Measurements from ENCODE around the gene VPS37C.

VPS37C gene

DNA sequence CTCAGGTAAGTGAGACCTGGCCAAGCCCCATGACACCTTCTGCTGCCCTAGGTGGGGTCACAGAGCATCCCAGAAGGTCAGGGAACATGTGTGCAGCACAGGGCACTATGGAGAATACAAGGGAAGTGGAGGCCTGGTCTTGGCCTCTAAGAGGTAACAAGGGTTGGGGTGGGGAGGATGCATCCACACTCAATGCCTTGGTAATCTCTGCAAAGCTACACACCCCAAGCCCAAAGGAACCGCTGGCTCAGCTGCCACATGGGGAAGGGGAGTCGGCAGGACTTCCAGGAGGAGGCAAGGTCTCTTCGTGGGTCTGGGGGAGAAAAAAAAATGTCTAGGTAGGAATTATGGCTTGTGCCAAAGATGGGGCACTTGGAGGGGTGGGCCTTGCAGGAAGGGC, 41.7 kb downstream of the VPS37C start:
- TF ChIP-seq, protein P1, sequence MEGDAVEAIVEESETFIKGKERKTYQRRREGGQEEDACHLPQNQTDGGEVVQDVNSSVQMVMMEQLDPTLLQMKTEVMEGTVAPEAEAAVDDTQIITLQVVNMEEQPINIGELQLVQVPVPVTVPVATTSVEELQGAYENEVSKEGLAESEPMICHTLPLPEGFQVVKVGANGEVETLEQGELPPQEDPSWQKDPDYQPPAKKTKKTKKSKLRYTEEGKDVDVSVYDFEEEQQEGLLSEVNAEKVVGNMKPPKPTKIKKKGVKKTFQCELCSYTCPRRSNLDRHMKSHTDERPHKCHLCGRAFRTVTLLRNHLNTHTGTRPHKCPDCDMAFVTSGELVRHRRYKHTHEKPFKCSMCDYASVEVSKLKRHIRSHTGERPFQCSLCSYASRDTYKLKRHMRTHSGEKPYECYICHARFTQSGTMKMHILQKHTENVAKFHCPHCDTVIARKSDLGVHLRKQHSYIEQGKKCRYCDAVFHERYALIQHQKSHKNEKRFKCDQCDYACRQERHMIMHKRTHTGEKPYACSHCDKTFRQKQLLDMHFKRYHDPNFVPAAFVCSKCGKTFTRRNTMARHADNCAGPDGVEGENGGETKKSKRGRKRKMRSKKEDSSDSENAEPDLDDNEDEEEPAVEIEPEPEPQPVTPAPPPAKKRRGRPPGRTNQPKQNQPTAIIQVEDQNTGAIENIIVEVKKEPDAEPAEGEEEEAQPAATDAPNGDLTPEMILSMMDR (IDR thresholded peaks at IDR 0.05; ENCODE audit: borderline replicate concordance, insufficient read depth, low read depth, low read length) = no peak
- H3K4me3 ChIP-seq (ENCODE audit: low read depth, low read length) = no peak overlapping the region

DNA sequence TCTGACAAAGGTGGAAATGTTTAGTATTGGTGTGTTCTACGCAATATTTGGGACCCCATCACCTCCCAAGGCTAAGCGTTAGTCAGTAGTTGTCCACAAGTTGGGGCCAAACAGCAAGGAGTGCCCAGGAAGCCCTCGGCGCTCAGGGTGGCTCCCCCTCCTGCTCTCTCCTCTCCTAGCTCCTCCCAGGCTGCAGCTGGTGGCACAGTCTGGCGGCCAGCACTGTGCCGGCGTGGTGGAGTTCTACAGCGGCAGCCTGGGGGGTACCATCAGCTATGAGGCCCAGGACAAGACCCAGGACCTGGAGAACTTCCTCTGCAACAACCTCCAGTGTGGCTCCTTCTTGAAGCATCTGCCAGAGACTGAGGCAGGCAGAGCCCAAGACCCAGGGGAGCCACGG, 42.2 kb downstream of the VPS37C start:
- TF ChIP-seq, protein P1 (IDR thresholded peaks at IDR 0.05; ENCODE audit: borderline replicate concordance, insufficient read depth, low read depth, low read length) = no peak

DNA sequence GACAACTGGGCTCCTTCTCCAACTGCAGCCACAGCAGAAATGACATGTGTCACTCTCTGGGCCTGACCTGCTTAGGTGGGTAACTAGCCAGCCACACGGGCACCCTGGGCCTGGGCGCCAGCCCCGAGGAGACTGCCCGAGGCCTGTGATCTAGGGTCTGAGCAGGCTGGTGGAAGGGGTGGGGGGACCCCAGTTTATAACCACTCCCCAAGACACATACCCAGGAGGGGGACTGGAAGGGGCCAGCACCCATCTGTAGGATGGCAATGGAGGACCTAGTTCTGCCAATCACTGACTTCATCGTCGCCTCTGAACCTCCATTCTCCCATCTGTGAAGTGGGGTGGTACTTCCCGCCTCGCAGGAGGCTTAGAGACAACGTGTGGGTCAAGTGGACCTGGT, 42.8 kb downstream of the VPS37C start:
- H3K4me3 ChIP-seq (ENCODE audit: low read depth, low read length) = no peak overlapping the region
- TF ChIP-seq, protein P1 (IDR thresholded peaks at IDR 0.05; ENCODE audit: borderline replicate concordance, insufficient read depth, low read depth, low read length) = no peak

More for the DNA sequence above, 42.2 kb downstream of the VPS37C start:
- no peak overlapping the region for H3K4me3 ChIP-seq (ENCODE audit: low read depth, low read length)

DNA sequence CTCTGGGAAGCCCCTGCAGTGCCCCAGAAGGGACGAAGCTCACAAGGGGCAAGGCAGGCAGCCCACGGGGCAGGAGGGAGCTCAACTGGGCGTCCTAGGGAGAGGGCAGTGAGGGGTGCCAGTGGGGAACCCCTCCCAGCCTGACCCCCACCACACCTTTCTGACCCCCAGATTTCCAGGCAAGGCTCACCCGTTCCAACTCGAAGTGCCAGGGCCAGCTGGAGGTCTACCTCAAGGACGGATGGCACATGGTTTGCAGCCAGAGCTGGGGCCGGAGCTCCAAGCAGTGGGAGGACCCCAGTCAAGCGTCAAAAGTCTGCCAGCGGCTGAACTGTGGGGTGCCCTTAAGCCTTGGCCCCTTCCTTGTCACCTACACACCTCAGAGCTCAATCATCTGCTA, 43.2 kb downstream of the VPS37C start:
- TF ChIP-seq, protein P1 (IDR thresholded peaks at IDR 0.05; ENCODE audit: borderline replicate concordance, insufficient read depth, low read depth, low read length) = no peak
- no peak overlapping the region for H3K4me3 ChIP-seq (ENCODE audit: low read depth, low read length)

DNA sequence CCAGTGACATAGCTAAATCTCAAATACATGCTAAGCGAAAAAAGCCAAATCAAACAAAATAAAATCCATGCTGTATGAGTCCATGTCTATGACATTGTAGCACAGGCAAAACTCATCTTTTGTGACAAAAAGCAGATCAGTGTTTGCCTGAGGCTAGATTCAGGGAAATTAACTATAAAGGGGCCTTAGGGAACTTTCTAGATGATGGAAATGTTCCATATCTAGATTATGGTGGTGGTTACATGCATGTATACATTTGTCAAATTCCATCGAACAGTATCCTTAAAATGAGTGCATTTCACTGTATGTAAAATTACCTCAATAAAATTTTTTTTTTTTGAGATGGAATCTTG, 44.1 kb downstream of the VPS37C start:
- TF ChIP-seq, protein P1 (IDR thresholded peaks at IDR 0.05; ENCODE audit: borderline replicate concordance, insufficient read depth, low read depth, low read length) = no peak
- no peak overlapping the region for H3K4me3 ChIP-seq (ENCODE audit: low read depth, low read length)

DNA sequence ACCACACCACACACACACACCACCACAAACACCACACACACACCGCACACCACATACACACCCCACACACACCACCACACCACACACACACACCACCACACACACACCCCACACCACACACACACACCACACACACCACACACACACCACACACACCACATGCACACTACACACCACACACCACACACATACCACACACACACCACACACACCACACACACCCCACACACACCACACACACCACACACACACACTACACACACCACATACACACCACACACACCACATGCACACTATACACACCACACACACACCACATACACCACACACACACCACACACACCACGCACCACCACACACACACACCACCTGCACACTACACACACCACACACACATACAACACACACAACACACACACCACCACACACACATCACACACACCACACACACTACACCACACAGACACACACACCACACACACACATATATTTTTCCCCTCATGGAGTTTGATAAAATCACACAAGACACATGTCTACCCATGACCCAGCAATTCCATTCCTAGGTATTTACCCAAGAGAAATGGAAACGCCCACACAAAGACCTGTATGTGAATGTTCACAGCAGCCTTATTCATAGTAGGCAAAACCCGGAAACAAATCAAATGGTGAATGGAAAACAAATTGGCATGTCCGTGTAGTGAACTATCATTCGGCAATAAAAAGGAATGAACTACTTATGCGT, 44.6 kb downstream of the VPS37C start:
- TF ChIP-seq, protein P1 (IDR thresholded peaks at IDR 0.05; ENCODE audit: borderline replicate concordance, insufficient read depth, low read depth, low read length) = no peak
- no peak overlapping the region for H3K4me3 ChIP-seq (ENCODE audit: low read depth, low read length)

DNA sequence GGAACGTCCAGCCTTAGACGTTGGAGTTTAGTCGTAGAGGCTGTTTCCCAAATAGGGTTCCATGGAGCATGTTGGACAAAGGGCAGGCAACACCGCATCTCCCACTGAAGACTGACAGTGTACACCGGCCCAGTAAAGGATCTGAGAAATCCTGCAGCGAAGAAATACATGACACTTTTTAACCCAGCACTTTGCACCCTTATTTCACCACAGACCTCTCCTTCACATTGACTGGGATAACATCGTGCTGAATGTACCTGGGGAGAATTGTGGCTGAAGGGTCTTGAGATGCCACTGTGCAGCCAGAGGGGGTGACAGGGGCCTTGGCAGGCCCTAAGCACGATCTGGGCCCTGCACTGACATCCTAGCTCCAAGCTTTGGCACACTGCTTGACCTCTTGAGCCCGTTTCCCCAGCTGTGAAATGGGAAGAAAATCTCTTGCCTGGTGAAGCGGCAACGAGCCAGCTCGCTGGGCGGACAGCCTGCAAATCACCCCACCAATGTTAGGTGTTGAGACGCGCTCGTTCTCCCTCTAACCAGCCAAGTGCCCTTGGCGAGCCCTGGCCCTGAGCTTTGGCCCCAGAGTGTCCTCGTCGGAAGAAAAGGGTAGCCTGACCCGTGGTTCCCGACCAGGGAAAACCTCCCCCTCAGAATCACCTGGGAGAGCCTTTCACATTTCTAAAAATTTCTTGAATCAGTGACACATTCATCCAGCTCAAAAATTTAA, 45.6 kb downstream of the VPS37C start:
- H3K4me3 ChIP-seq (ENCODE audit: low read depth, low read length) = no peak overlapping the region
- TF ChIP-seq, protein P1 (IDR thresholded peaks at IDR 0.05; ENCODE audit: borderline replicate concordance, insufficient read depth, low read depth, low read length) = no peak
